OCI-LY7 (cell line): ENCODE data around the gene ADAM11.

Experiments used
- EZH2phosphoT487 ChIP-seq: fragments of 200-600 bp; sonication (generic); IDR thresholded peaks from 2 replicates; pipeline ENCODE4 v1.6.1; 2018; ENCODE audit warnings: low read depth, borderline replicate concordance, mild to moderate bottlenecking, mixed run types, antibody characterized with exemption, low read length, moderate library complexity, mixed read lengths
- TF ChIP-seq, protein P1 (sequence below): fragments of 200-600 bp; sonication (generic); conservative IDR thresholded peaks from 2 replicates; pipeline ENCODE4 v1.5.1; 2014; ENCODE audit warnings: mild to moderate bottlenecking, antibody characterized with exemption, low read length, moderate library complexity, mixed read lengths

DNA sequence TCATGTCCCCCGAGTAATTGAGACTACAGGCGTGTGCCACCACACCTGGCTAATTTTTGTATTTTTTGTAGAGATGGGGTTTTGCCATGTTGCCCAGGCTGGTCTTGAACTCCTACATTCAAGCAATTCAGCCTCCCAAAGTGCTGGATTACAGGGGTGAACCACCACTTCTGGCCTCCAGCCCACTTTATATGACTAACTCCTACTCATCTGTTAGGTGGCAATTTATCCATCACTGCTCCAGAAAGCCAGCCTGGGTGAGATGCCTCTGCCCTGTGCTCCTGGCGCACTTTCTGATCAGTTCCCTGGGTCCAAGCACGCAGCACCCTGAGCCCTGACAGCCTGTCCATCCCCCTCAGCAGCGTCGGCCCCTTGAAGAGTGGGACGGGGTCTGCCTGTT is 29.4 kb downstream of the ADAM11 start:
- TF ChIP-seq, protein P1, sequence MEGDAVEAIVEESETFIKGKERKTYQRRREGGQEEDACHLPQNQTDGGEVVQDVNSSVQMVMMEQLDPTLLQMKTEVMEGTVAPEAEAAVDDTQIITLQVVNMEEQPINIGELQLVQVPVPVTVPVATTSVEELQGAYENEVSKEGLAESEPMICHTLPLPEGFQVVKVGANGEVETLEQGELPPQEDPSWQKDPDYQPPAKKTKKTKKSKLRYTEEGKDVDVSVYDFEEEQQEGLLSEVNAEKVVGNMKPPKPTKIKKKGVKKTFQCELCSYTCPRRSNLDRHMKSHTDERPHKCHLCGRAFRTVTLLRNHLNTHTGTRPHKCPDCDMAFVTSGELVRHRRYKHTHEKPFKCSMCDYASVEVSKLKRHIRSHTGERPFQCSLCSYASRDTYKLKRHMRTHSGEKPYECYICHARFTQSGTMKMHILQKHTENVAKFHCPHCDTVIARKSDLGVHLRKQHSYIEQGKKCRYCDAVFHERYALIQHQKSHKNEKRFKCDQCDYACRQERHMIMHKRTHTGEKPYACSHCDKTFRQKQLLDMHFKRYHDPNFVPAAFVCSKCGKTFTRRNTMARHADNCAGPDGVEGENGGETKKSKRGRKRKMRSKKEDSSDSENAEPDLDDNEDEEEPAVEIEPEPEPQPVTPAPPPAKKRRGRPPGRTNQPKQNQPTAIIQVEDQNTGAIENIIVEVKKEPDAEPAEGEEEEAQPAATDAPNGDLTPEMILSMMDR, result no peak
- no peak for TF ChIP-seq EZH2phosphoT487
